ENCODE data around the gene EEA1.

DNA sequence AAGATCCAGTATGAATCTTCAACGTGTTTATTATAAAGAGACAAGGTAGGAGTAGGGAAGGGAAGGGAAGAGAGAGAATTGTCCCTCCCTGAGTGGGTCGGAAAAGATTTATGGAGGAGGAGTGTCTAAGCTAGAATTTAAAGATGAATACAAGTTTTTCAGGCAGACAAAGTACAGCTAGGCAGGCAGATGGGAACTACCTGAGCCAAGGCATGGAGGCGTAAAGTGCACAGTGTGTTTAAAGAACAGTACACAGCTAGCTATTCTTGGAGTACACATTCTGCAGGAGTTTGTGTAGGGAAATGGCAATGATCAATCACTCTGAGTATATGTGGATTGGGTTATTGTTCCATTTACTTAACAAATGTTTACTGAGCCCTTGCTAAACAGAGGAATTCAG, 206.2 kb downstream of the EEA1 start:
- no peak for TF ChIP-seq POLR2AphosphoS5 (IDR thresholded peaks at IDR 0.05; ENCODE audit: low read depth, low read length)
- TF ChIP-seq POLR2A (IDR thresholded peaks at IDR 0.05; ENCODE audit: low read depth, low read length), result no peak
- no peak for TF ChIP-seq PAX5 (IDR thresholded peaks at IDR 0.05; ENCODE audit: insufficient read depth, low read length, severe bottlenecking)
- TF ChIP-seq TAF1 (IDR thresholded peaks at IDR 0.05; ENCODE audit: low read depth, low read length), result no peak
- TF ChIP-seq SPI1 (IDR thresholded peaks at IDR 0.05; ENCODE audit: low read depth, low read length), result no peak
